HT-29 (cell line): Measurements from ENCODE around the gene THAP6. TPM values are rescaled to one million over a fixed set of nuclear protein-coding genes. Genes with fewer than 3 reads are reported as not detected.

Experiments
- DNase-seq: peaks from one replicate; pipeline ENCODE4 v3.0.0-alpha.2; 2015; ENCODE audit warnings: low spot score
- total RNA-seq: library from RNA; depleted of rRNA; stranded (reverse); fragments of >200 nt; shearing (Covaris generic); gene quantifications from 2 replicates; pipeline ENCODE4 v1.2.3, GENCODE V29; 2014; rRNA removed

Gene THAP6
- total RNA-seq, 1 experiment from 2014 or later: 4.8 TPM

DNA sequence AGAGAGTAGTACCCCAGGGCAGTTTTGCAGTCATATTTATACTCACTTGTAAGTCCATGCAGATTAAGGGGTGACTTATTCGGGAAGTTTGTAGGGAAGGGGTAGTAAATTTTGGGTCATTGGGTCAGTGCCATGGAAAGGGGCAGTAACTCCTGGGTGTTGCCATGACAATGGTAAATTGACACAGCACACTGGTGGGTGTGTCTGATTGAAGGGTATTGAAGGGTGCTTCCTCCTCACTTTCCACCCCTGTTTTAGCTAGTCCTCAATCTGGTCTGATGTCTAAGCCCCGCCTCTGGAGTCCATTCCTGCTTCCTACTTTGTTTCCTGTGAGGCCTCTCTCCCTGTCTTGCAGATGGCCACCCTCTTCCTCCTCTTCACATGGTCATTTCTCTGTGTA is 53.5 kb downstream of the THAP6 start:
- DNase-seq: no peak

Other genes starting within 250 kb of the THAP6 start
- gene RCHY1, start 70 bp upstream of the THAP6 start, total RNA-seq: 6.2 and 10.8 TPM in 2 replicates
- not detected in 2 replicates for gene ODAPH, start 41.6 kb downstream of the THAP6 start, total RNA-seq
- not detected in 2 replicates for gene CDKL2, start 116.1 kb downstream of the THAP6 start, total RNA-seq
- 54.0 and 59.4 TPM in 2 replicates for gene G3BP2, start 158.9 kb downstream of the THAP6 start, total RNA-seq
- 23.4 and 24.5 TPM in 2 replicates for gene USO1, start 210.1 kb downstream of the THAP6 start, total RNA-seq